Left lobe of liver (tissue), 2 donors: Measurements from ENCODE around the gene TUSC2. TPM values are rescaled to one million over a fixed set of nuclear protein-coding genes. Genes with fewer than 3 reads are reported as not detected.

ENCODE experiments used
- ATAC-seq: fragments of 200-7000 bp; cut with Tn5 transposase; one replicate; pipeline ENCODE4 v1.9.1; 2020; ENCODE audit warnings: mild to moderate bottlenecking, moderate library complexity
- DNase-seq: peaks from one replicate; pipeline ENCODE4 v3.0.0-alpha.2; 2020; ENCODE audit warnings: low spot score
- total RNA-seq: library from RNA; stranded (reverse); gene quantifications from one replicate; pipeline ENCODE4 v1.2.1, GENCODE V29; 2021
- donor health status: DM: no; HTN: no; CAD: no; lungs with moderate emphysema.
- donor health status: DM: no; HTN: yes; CAD: no.

Gene TUSC2
- total RNA-seq, 1 donor from 2014 or later: 15.0 TPM

- no peak for DNase-seq
- ATAC-seq: no peak
Measured at GRCh38 chr3:50276762-50277101, 51.3 kb downstream of the TUSC2 start.

- DNase-seq (no peak), ATAC-seq (no peak)
Measured at GRCh38 chr3:50275996-50276761, 51.8 kb downstream of the TUSC2 start.

- no peak for DNase-seq
Measured at GRCh38 chr3:50275141-50275995, 52.7 kb downstream of the TUSC2 start.

More at GRCh38 chr3:50275141-50275995, 52.7 kb downstream of the TUSC2 start:
- ATAC-seq: no peak

Other genes with a start within 250 kb of the TUSC2 start
- 50.9 TPM for gene RBM5, start 239.3 kb downstream of the TUSC2 start, total RNA-seq
- gene SEMA3F, start 172.9 kb downstream of the TUSC2 start, total RNA-seq: 4.0 TPM
- gene GNAT1, start 136.6 kb downstream of the TUSC2 start, total RNA-seq: 0.08 TPM
- 242 TPM for gene SLC38A3, start 123.0 kb downstream of the TUSC2 start, total RNA-seq
- 115 TPM for gene GNAI2, start 92.0 kb downstream of the TUSC2 start, total RNA-seq
- 5.7 TPM for gene SEMA3B, start 59.1 kb downstream of the TUSC2 start, total RNA-seq
- not detected for gene LSMEM2, start 49.1 kb downstream of the TUSC2 start, total RNA-seq
- 63.8 TPM for gene IFRD2, start 35.8 kb downstream of the TUSC2 start, total RNA-seq
- 2.9 TPM for gene HYAL3, start 28.8 kb downstream of the TUSC2 start, total RNA-seq
- gene NAA80, start 28.8 kb downstream of the TUSC2 start, total RNA-seq: 4.9 TPM
- 140 TPM for gene HYAL1, start 24.6 kb downstream of the TUSC2 start, total RNA-seq
- 21.6 TPM for gene HYAL2, start 5.5 kb downstream of the TUSC2 start, total RNA-seq
- gene RASSF1, start 12.6 kb upstream of the TUSC2 start, total RNA-seq: 6.4 TPM
- gene ZMYND10, start 17.5 kb upstream of the TUSC2 start, total RNA-seq: 1.7 TPM
- gene NPRL2, start 22.6 kb upstream of the TUSC2 start, total RNA-seq: 15.6 TPM
- 17.9 TPM for gene CYB561D2, start 22.6 kb upstream of the TUSC2 start, total RNA-seq
- gene TMEM115, start 31.3 kb upstream of the TUSC2 start, total RNA-seq: 18.7 TPM
- gene CACNA2D2, start 175.4 kb upstream of the TUSC2 start, total RNA-seq: 0.50 TPM
- 3.0 TPM for gene C3orf18, start 239.5 kb upstream of the TUSC2 start, total RNA-seq
- 16.8 TPM for gene HEMK1, start 241.3 kb upstream of the TUSC2 start, total RNA-seq